Keratinocyte (primary cell): Measurements from ENCODE around the gene ANGPTL8. TPM values are rescaled to one million over a fixed set of nuclear protein-coding genes. Genes with fewer than 3 reads are reported as not detected.

Experiments used
- DNase-seq: peaks from one replicate; pipeline ENCODE4 v3.0.0-alpha.2; 2011; ENCODE audit warnings: low read depth, missing footprints, low spot score
- FAIRE-seq: peaks from 2 replicates; lab custom pipeline; 2011; peaks lifted over from hg19 to GRCh38; lab: Jason Lieb, UNC
- H2AFZ ChIP-seq: 2 replicates; pipeline ENCODE4 v1.6.0; 2012; ENCODE audit warnings: low read length, control low read depth, inconsistent platforms; ENCODE audit not compliant: control insufficient read depth
- H3K27ac ChIP-seq: 2 replicates; pipeline ENCODE4 v1.5.1; 2011; ENCODE audit warnings: low read length; ENCODE audit not compliant: control insufficient read depth, insufficient read depth
- H3K27me3 ChIP-seq: 3 replicates; pipeline ENCODE4 v1.6.0; 2011; ENCODE audit warnings: low read length; ENCODE audit not compliant: control insufficient read depth, insufficient read depth; ENCODE audit errors: extremely low read depth
- H3K36me3 ChIP-seq, 2 experiments: 2 replicates in 1 of 2; 3 replicates in 1 of 2; pipeline ENCODE4 v1.5.1; 2011; ENCODE audit warnings: low read length in 2 of 2, mild to moderate bottlenecking in 1 of 2; ENCODE audit not compliant: control insufficient read depth in 2 of 2, insufficient read depth in 2 of 2; ENCODE audit errors: extremely low read depth in 1 of 2
- H3K4me1 ChIP-seq: 3 replicates; pipeline ENCODE4 v1.5.1; 2011; ENCODE audit warnings: low read length; ENCODE audit not compliant: control insufficient read depth, insufficient read depth; ENCODE audit errors: extremely low read depth
- H3K4me2 ChIP-seq: 3 replicates; pipeline ENCODE4 v1.6.0; 2011; ENCODE audit warnings: low read depth, low read length; ENCODE audit not compliant: control insufficient read depth, insufficient read depth; ENCODE audit errors: extremely low read depth
- H3K4me3 ChIP-seq, 3 experiments: fragments of 200-600 bp in 1 of 3; sonication (generic) in 1 of 3; 2 replicates in 2 of 3; 3 replicates in 1 of 3; pipeline ENCODE4 v1.5.1; 2011 to 2016; ENCODE audit warnings: low read length in 3 of 3, mild to moderate bottlenecking in 3 of 3, control low read depth in 2 of 3, inconsistent platforms in 1 of 3, low read depth in 1 of 3, mixed read lengths in 1 of 3, mixed run types in 1 of 3, moderate library complexity in 1 of 3; ENCODE audit not compliant: control insufficient read depth in 2 of 3, insufficient read depth in 2 of 3; ENCODE audit errors: extremely low read depth in 1 of 3
- H3K79me2 ChIP-seq: 2 replicates; pipeline ENCODE4 v1.6.0; 2012; ENCODE audit warnings: low read length; ENCODE audit not compliant: control insufficient read depth, insufficient read depth
- H3K9ac ChIP-seq: 3 replicates; pipeline ENCODE4 v1.6.0; 2011; ENCODE audit warnings: low read length; ENCODE audit not compliant: control insufficient read depth, insufficient read depth; ENCODE audit errors: extremely low read depth
- H3K9me1 ChIP-seq: 3 replicates; pipeline ENCODE4 v1.6.0; 2011; ENCODE audit warnings: low read length; ENCODE audit not compliant: control insufficient read depth, insufficient read depth; ENCODE audit errors: extremely low read depth
- H3K9me3 ChIP-seq: 2 replicates; pipeline ENCODE4 v1.5.1; 2012; ENCODE audit warnings: low read depth, low read length; ENCODE audit not compliant: control insufficient read depth
- H4K20me1 ChIP-seq: 3 replicates; pipeline ENCODE4 v1.6.0; 2011; ENCODE audit warnings: low read length; ENCODE audit not compliant: control insufficient read depth, insufficient read depth; ENCODE audit errors: extremely low read depth
- EZH2 ChIP-seq: IDR thresholded peaks from one replicate; pipeline ENCODE4 v1.6.1; 2012; ENCODE audit warnings: inconsistent platforms, mild to moderate bottlenecking, low read length, moderate library complexity
- dilution Hi-C: fragments of 300-500 bp; cut with MboI; formaldehyde crosslinking; loops from one replicate; pipeline ENCODE4 v1.7.0; 2020; ENCODE audit warnings: low sequenced_read_pairs; ENCODE audit not compliant: extremely low pct_ligation_motif_present
- polyA plus RNA-seq, 5 experiments: library from polyadenylated mRNA; depleted of rRNA in 3 of 5; stranded (reverse) in 3 of 5; stranded (forward) in 1 of 5; unstranded in 1 of 5; fragments of >200 nt; gene quantifications; 1 replicate in 1 of 5; 2 replicates in 3 of 5; 3 replicates in 1 of 5; pipeline versions ENCODE4 v1.2.1 to v1.2.3, GENCODE V29; 2011 to 2012; ENCODE audit warnings: missing spikeins in 2 of 5, low read depth in 1 of 5, low replicate concordance in 1 of 5
- TF ChIP-seq, protein P1 (sequence below), 3 experiments: IDR thresholded peaks in 1 of 3; conservative IDR thresholded peaks in 1 of 3; optimal IDR thresholded peaks in 1 of 3; 2 replicates in 2 of 3; 3 replicates in 1 of 3; pipeline versions ENCODE3 to v1.5.1; 2011; ENCODE audit warnings: low read length in 3 of 3, mild to moderate bottlenecking in 3 of 3, moderate library complexity in 2 of 3, control low read depth in 1 of 3, inconsistent platforms in 1 of 3; ENCODE audit not compliant: insufficient read depth in 2 of 3; ENCODE audit errors: extremely low read depth in 1 of 3

The ANGPTL8 gene
- polyA plus RNA-seq, 1 donor (not counting 4 experiments of a cell fraction or from before 2014, with no cell fraction given): 0.18 TPM

DNA sequence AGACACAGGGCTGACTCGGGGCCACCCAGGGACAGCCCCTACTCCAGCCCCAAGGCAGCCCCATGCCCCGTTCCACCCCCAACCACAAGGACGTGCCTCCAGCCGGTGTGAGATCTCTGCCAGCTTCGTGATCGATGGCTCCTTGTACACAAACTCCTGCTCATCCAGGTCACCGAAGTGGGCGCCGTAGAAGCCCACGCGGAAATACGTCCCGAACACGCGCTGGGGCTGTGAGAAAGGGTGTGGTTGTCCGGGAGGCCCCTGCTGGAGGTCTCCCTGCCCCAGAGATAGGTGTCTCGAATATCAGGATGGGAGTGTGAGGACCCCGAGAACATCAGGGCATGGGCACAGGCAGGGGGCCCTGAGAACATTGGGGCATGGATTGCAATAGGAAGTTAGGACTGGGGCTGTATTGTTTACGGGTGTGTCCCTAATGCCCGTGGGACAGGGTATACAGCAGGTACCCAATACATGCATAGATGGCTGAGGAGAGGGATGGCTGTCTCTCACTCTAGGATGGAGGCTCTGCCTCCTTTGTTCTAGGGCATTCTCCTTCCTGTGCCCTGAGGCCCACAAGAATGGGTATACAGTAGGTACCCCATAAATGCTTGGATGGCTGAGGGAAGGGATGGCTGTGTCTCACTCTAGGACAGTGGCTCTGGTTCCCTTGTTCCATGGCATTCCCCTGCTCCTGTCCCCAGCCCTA is 36.8 kb upstream of the ANGPTL8 start:
- DNase-seq (no peak), FAIRE-seq (peak; percentile 26)
- Histone ChIP-seq H4K20me1 (no peaks in the 10 kb centered on the region), H3K36me3 (peaks cover 3 to 12% of the 10 kb centered on the region in 2 experiments), H3K79me2 (no peaks in the 10 kb centered on the region), H3K27ac (no peak overlapping the region), H3K9me1 (no peaks in the 10 kb centered on the region), H3K9me3 (no peaks in the 10 kb centered on the region), H2AFZ (no peak overlapping the region), H3K4me3 (no peak overlapping the region), H3K9ac (no peak overlapping the region), H3K4me2 (no peak overlapping the region), H3K4me1 (no peaks in the 10 kb centered on the region), H3K27me3 (no peaks in the 10 kb centered on the region)
- dilution Hi-C loops: no loop called here
- TF ChIP-seq, protein P1, sequence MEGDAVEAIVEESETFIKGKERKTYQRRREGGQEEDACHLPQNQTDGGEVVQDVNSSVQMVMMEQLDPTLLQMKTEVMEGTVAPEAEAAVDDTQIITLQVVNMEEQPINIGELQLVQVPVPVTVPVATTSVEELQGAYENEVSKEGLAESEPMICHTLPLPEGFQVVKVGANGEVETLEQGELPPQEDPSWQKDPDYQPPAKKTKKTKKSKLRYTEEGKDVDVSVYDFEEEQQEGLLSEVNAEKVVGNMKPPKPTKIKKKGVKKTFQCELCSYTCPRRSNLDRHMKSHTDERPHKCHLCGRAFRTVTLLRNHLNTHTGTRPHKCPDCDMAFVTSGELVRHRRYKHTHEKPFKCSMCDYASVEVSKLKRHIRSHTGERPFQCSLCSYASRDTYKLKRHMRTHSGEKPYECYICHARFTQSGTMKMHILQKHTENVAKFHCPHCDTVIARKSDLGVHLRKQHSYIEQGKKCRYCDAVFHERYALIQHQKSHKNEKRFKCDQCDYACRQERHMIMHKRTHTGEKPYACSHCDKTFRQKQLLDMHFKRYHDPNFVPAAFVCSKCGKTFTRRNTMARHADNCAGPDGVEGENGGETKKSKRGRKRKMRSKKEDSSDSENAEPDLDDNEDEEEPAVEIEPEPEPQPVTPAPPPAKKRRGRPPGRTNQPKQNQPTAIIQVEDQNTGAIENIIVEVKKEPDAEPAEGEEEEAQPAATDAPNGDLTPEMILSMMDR (optimal IDR thresholded peaks at IDR 0.05 in 1 of 3, IDR thresholded peaks at IDR 0.05 in 1 of 3, conservative IDR thresholded peaks at IDR 0.05 in 1 of 3; ENCODE audit: extremely low read depth in 1 of 3, insufficient read depth in 2 of 3, low read length in 3 of 3): no peak
- TF ChIP-seq EZH2: no peak

DNA sequence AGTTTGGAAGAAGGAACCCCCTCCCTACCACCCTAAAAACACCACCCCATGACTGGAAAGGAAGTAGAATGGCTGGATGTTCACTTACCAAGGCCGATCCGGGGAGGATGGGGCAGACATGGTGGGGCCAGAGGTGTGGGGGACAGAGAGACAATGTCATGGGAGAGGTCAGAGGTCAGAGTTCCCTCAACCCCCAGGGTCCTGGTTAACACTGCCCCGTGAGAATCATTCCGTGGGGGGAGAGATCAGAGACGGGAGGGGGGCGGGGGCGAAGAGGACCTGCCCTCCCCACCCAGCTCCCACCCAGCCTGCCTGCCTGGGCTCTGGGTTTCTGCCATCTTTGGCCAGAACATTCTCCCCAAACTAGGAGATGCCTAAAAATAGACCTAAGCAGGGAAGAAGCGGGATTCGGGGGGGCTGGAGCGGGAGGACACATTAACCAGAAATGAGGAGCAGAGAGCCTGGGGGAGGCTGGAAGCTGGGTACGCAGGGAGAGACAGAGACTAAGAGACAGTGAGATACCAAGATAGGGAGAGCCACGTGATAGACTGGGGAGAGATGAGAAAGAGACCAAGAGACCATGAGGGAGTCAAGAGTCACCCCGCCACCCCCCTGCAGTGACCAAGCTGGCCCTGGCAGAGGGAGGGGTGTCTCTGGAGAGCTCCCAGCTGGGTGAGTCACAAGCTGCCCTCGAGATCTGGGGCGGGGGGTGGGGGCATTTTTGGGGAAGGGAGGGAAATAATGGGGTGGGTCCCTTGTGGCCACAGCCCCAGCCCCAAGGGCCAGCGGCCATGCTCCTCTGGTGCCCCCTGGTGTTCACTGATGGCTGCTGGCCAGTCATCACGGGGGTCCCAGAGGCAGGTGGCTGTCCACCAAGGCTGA is 36.0 kb upstream of the ANGPTL8 start:
- H3K9me1 ChIP-seq: no peaks in the 10 kb centered on the region
- no peaks in the 10 kb centered on the region for H3K27me3 ChIP-seq
- H3K79me2 ChIP-seq: no peaks in the 10 kb centered on the region
- no peak overlapping the region for H2AFZ ChIP-seq
- H3K36me3 ChIP-seq: peaks cover 3 to 12% of the 10 kb centered on the region in 2 experiments
- H3K9me3 ChIP-seq: no peaks in the 10 kb centered on the region
- FAIRE-seq: no peak
- no peaks in the 10 kb centered on the region for H4K20me1 ChIP-seq
- H3K4me2 ChIP-seq: no peak overlapping the region
- no peak overlapping the region for H3K4me3 ChIP-seq
- no peak overlapping the region for H3K9ac ChIP-seq
- no peak overlapping the region for H3K27ac ChIP-seq
- TF ChIP-seq, protein P1 (optimal IDR thresholded peaks at IDR 0.05 in 1 of 3, IDR thresholded peaks at IDR 0.05 in 1 of 3, conservative IDR thresholded peaks at IDR 0.05 in 1 of 3; ENCODE audit: extremely low read depth in 1 of 3, insufficient read depth in 2 of 3, low read length in 3 of 3): peak; percentile 45 to 92 (median 82)
- no peak for TF ChIP-seq EZH2
- dilution Hi-C loops: no loop called here
- DNase-seq: no peak
- no peaks in the 10 kb centered on the region for H3K4me1 ChIP-seq
